Heart right ventricle (tissue), 16 donors: ENCODE measurements around the gene ABI1. TPM values are rescaled to one million over a fixed set of nuclear protein-coding genes. Genes with fewer than 3 reads are reported as not detected.
"Not testable (repeated sequence)": the region's sequence is repeated elsewhere in the genome, so short reads cannot be mapped to it uniquely, and the experiment has no call there.

ENCODE experiments used
- ATAC-seq, 8 donors: fragments of 200-7000 bp; cut with Tn5 transposase; one replicate each; pipeline ENCODE4 v1.9.1; 2020; ENCODE audit warnings: mild to moderate bottlenecking in 8 of 8, moderate library complexity in 8 of 8, moderate number of reproducible peaks in 1 of 8
- DNase-seq, 2 donors: peaks; one replicate each; pipeline ENCODE4 v3.0.0-alpha.2; 2020
- H3K27ac ChIP-seq, 10 donors: fragments of 200-600 bp; sonication (generic) in 2 of 10; one replicate each; pipeline versions ENCODE4 v1.5.0 to v1.8.0; 2020 to 2022; ENCODE audit warnings: mild to moderate bottlenecking in 3 of 10
- H3K27me3 ChIP-seq, 7 donors: fragments of 200-600 bp; one replicate each; pipeline ENCODE4 v1.8.0; 2021 to 2022; ENCODE audit warnings: mild to moderate bottlenecking in 2 of 7
- H3K36me3 ChIP-seq, 9 donors: fragments of 200-600 bp; sonication (generic) in 1 of 9; one replicate each; pipeline versions ENCODE4 v1.5.0 to v1.8.0; 2020 to 2022; ENCODE audit warnings: mild to moderate bottlenecking in 2 of 9
- H3K4me1 ChIP-seq, 9 donors: fragments of 200-600 bp; sonication (generic) in 1 of 9; one replicate each; pipeline versions ENCODE4 v1.5.0 to v1.8.0; 2020 to 2022; ENCODE audit warnings: mild to moderate bottlenecking in 4 of 9
- H3K4me3 ChIP-seq, 10 donors: fragments of 200-600 bp; sonication (generic) in 2 of 10; one replicate each; pipeline versions ENCODE4 v1.5.0 to v1.8.0; 2020 to 2022; ENCODE audit warnings: mild to moderate bottlenecking in 7 of 10, moderate library complexity in 2 of 10
- H3K9me3 ChIP-seq, 11 donors: fragments of 200-600 bp in 10 of 11; sonication (generic) in 2 of 11; one replicate each; pipeline versions ENCODE4 v1.5.0 to v1.8.0; 2013 to 2022; ENCODE audit warnings: mild to moderate bottlenecking in 2 of 11, control low read depth in 1 of 11, moderate library complexity in 1 of 11
- CTCF ChIP-seq, 9 donors: fragments of 200-600 bp; sonication (generic) in 2 of 9; IDR thresholded peaks; one replicate each; pipeline versions ENCODE4 v1.5.0 to v1.8.0; 2021 to 2022; ENCODE audit warnings: antibody characterized with exemption in 9 of 9, mild to moderate bottlenecking in 5 of 9, moderate library complexity in 1 of 9
- WGBS, 2 donors: extraction: QIAGEN DNeasy Blood & Tissue Kit; methylation state at CpG; one replicate each; pipeline ENCODE4 v1.1.7; 2013; ENCODE audit warnings: inconsistent platforms in 1 of 2; 5-methylcytosine and 5-hydroxymethylcytosine counted together
- intact Hi-C, 10 donors: fragments of 100-400 bp; cut with DNase I; formaldehyde crosslinking; loops; one replicate each; pipeline versions ENCODE4 v1.11.1 to v1.14.2; 2022
- long read RNA-seq, 3 donors: library from polyadenylated mRNA; unstranded; transcript quantifications; one replicate each; pipeline ENCODE4 v2.0.0, GENCODE V29; 2020 to 2021
- polyA plus RNA-seq, 2 donors: library from polyadenylated mRNA; stranded (reverse); fragments of 200-250 nt; gene quantifications; one replicate each; pipeline ENCODE4 v1.2.3, GENCODE V29; 2013
- total RNA-seq, 10 donors: library from RNA; stranded (reverse); fragmentation: NEBNext Ultra II Directional in 3 of 10; extraction: Animal tissue kit (Norgen Biotek cat#: 25700) in 3 of 10; gene quantifications; one replicate each; pipeline versions ENCODE4 v1.2.1 to v1.2.4, GENCODE V29; 2021 to 2023
- donor health status: Arrhythmogenic right ventricular cardiomyopathy.
- donor health status: ischemic (EF 13 %, LVEDD 7.1; RV severe dilation, severe dysfunction).
- donor health status: healthy with polysubstance abuse.
- donor health status: DM: no; HTN: yes; CAD: no.
- donor health status: DM: no; HTN: no; CAD: no.
- donor health status: ischemic (EF 25% LVEDD 6.9; RV normal size, moderate dysfunction).
- donor health status: ischemic (EF 25% LVEDD 5.7; RV mildly dilated, moderate dysfunction).
- donor health status: healthy.
- donor health status: DM: yes; HTN: yes; CAD: no.
- donor health status: Ischemic cardiomyopathy.
- donor health status: ischemic (EF 35%, LVEDD 5.7; RV mildly dilated, moderate dysfunction).
- donor health status: nonischemic (EF 11% LVEDD 7.7; RV severe dilation, severe dysfunction).
- donor health status: DM: yes; HTN: yes; CAD: no.
- donor health status: PGD.
- donor health status: ischemic (EF 29% LVEDD 5.4; RV normal size, mild dysfunction).
- donor health status: nonischemic (EF 23%, LVEDD 6.1; RV moderate dilation, normal function).

ABI1 gene
- total RNA-seq = 10 to 100 TPM; 24.2 to 39.3 (median 28.9) TPM
- polyA plus RNA-seq = 10 to 100 TPM; 14.6 to 16.8 TPM
- long read RNA-seq, donor 1, partial matches to known transcripts = 3 of 22 reads
- long read RNA-seq, donor 1, other reads (novel, unspliced or antisense) = 11 of 22 reads
- long read RNA-seq, donor 2, partial matches to known transcripts = 5 of 18 reads
- long read RNA-seq, donor 2, other reads (novel, unspliced or antisense) = 5 of 18 reads
- long read RNA-seq, donor 3, transcript ABI1-204 (10 exons, 3,503 nt) = minor isoform, 6 of 46 reads
- long read RNA-seq, donor 3, transcript ABI1-207 (12 exons, 3,576 nt) = minor isoform, 8 of 46 reads
- long read RNA-seq, donor 3, transcript ABI1-205 (10 exons, 3,516 nt) = minor isoform, 8 of 46 reads
- long read RNA-seq, donor 3, transcript ABI1-206 (11 exons, 1,446 nt) = major isoform, 10 of 46 reads
- long read RNA-seq, donor 3, partial matches to known transcripts = 1 of 46 reads
- long read RNA-seq, donor 3, other reads (novel, unspliced or antisense) = 7 of 46 reads

DNA sequence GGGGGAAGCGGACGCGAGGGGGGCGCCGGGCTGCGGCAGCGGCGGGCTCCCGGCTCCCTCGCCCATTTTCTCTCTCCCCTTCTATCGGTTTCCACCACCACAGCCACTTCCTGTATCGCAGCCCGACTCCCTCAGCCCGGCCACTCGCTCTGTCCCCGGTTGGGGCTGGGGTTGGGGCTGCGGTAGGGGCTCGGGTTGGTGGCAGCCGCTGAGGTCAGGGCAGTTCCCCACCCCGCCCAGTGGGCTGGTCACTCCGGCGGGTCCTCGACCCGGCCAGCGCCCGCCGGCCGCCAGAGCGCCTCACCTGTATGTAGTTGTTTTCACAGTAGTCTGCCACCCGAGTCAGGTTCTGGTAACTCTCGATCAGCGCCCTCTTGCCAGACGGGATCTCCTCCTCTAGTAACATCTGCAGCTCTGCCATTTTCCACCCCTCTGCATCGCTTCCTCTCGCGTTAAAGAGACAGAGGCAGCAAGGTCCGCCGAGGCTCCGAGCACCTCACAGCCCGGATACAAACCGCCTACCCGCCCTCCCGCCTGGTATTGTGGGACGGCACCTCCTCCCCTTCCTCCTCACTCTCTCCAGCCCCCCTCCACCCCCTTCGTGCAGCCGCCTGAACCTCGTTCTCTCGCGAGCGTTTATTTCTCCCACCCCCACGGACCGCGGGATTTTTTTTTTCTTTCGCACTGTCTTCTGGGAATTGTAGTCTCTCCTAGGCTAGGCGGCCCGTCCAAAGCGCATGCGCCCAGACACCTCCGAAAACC is at the start of gene ABI1:
TSS of gene ABI1 (minus strand) at position 516 of the 762 bp plus-strand sequence. CDS start at position 421, 95 bp downstream.
- TF ChIP-seq CTCF (IDR thresholded peaks at IDR 0.05) = no peak
- peaks cover 3 to 53% (median 31%) of the 10 kb centered on the region in 9 donors for H3K4me1 ChIP-seq
- intact Hi-C loops = loop anchor here in 3 of 10 donors (5.0 to 10.0 kb wide), 3 partner anchors 118 to 166 kb away; partner anchors contain the start of gene PDSS1 (in 1 of the 3)
- ATAC-seq = peak; percentile 97 to 99 (median 98)
- WGBS, 2 donors = 1% methylated on average over 54 to 59 of the region's 59 CpGs
- peak within 1 kb of the TSS; percentile 91 to 100 (median 98) for H3K27ac ChIP-seq
- peaks cover 0 to 4% (median 0%) of the 10 kb centered on the region in 7 donors for H3K27me3 ChIP-seq
- DNase-seq = peak; percentile 97 to 98
- H3K9me3 ChIP-seq = no peaks in the 10 kb centered on the region
- no peaks in the 10 kb centered on the region for H3K36me3 ChIP-seq
- H3K4me3 ChIP-seq = peak within 1 kb of the TSS; percentile 90 to 99 (median 94)

DNA sequence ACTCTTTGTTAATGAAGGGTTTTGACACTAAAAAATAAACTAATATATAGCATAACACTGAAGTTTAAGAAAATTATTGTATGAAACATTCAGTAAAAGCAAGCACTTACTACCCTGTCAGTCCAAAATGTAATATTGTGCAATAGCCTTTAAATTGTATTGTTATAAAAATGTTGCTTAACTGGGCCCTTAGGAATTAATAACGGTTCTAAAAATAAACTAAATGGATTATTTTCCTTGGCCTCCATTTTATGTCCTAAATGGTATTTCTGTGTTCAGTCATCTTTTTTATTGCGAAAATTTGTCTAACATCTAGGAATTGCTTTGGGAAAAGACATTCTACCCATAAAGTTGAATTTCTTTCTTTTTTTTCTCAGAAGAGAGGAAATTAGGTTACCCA is 49.0 kb upstream of the ABI1 start:
- no peak overlapping the region for H3K27ac ChIP-seq
- H3K4me1 ChIP-seq = no peaks in the 10 kb centered on the region
- H3K4me3 ChIP-seq = no peak overlapping the region
- TF ChIP-seq CTCF (IDR thresholded peaks at IDR 0.05) = no peak
- intact Hi-C loops = no loop called here
- H3K27me3 ChIP-seq = no peaks in the 10 kb centered on the region
- no peak for ATAC-seq
- no peak for DNase-seq
- no peaks in the 10 kb centered on the region for H3K9me3 ChIP-seq
- WGBS, 2 donors = 57 to 76% methylated on average over 2 of the region's 2 CpGs
- no peaks in the 10 kb centered on the region for H3K36me3 ChIP-seq

DNA sequence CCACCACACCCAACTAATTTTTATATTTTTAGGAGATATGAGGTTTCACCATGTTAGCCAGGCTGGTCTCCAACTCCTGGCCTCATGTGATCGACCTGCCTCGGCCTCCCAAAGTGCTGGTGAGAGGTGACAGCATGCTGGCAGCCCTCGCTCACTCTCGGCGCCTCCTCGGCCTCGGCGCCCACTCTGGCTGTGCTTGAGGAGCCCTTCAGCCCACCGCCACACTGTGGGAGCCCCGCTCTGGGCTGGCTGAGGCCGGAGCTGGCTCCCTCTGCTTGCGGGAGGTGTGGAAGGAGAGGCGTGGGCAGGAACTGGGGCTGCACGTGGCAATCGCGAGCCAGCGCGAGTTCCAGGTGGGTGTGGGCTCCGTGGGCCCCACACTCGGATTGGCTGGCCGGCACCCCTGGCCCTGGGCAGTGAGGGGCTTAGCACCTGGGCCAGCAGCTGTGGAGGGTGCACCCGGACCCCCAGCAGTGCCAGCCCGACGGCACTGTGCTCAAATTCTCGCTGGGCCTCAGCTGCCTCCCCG is 44.6 kb upstream of the ABI1 start:
- intact Hi-C loops, H3K9me3 ChIP-seq, H3K27ac ChIP-seq, H3K27me3 ChIP-seq, H3K4me1 ChIP-seq, DNase-seq, H3K36me3 ChIP-seq, ATAC-seq, H3K4me3 ChIP-seq: not testable (repeated sequence)
- 93 to 95% methylated on average over 25 to 26 of the region's 26 CpGs for WGBS, 2 donors

DNA sequence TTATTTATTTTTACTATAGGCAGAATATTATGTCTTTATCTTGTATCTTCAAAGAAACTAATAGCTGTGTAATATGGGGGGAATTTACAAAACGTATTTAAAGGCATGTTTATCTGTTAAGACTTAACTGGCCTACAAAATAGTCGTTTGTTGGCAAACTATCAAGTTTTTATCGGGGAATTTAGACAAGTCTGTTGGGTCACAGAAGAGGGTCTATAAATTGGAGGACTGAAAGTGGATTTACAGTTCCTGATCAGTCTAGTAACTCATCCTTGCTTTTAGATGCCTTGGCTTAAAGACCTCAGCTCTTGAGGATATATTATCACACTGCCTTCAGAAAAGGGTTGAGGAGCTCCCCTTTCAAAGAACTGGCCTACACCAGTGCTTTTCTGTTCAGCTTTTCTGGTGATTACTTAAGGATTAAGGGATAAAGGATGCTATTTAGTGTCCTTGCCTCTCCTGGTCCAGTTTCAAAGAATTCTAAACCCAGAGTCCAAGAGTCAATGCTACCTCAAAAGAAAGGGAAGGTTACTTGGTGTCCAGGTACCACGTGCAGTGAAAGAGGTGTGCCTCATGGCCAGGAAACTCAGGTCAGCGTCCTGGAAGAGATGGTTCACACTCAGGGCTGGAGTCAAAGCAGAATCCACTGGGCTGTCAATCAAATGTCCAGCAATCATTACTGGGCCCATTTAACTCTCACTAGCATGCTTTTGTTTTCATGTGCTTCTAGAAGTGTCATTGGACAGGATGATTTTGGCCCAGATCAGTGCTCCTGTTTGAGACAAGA is 42.9 kb upstream of the ABI1 start:
- ATAC-seq (no peak), DNase-seq (no peak)
- Histone ChIP-seq H3K4me1 (no peaks in the 10 kb centered on the region), H3K27ac (no peak overlapping the region), H3K27me3 (peaks cover 0 to 5% (median 0%) of the 10 kb centered on the region in 7 donors), H3K9me3 (no peaks in the 10 kb centered on the region), H3K4me3 (no peak overlapping the region), H3K36me3 (no peaks in the 10 kb centered on the region)
- TF ChIP-seq CTCF (IDR thresholded peaks at IDR 0.05) = no peak
- WGBS, 2 donors = 40 to 47% methylated on average over 5 of the region's 5 CpGs
- intact Hi-C loops = no loop called here

- ATAC-seq, H3K9me3 ChIP-seq, DNase-seq, H3K36me3 ChIP-seq, H3K27ac ChIP-seq, H3K4me3 ChIP-seq, H3K4me1 ChIP-seq: not testable (repeated sequence)
- WGBS, 2 donors = 63 to 80% methylated on average over 9 to 10 of the region's 11 CpGs
- H3K27me3 ChIP-seq = peaks cover 0 to 12% (median 0%) of the 10 kb centered on the region in 7 donors
- intact Hi-C loops = loop anchor here in 2 of 10 donors (5.0 to 10.0 kb wide), 2 partner anchors 462 to 465 kb away; no protein-coding TSS in a partner anchor
These were observed 31.7 kb upstream of the ABI1 start for GRCh38 chr10:26892306-26892923.
